Right forelimb (tissue), 1 donor: Measurements from ENCODE around the gene BCAS3.

Source experiments
- DNase-seq: peaks from one replicate; pipeline ENCODE4 v3.0.0-alpha.2; 2018

BCAS3 gene

GRCh38 chr17:61307905-61308886 is 630.5 kb downstream of the BCAS3 start:
- no peak for DNase-seq

GRCh38 chr17:61309362-61310256 is 632.0 kb downstream of the BCAS3 start:
- DNase-seq, result no peak

- DNase-seq, result no peak
Observed at GRCh38 chr17:61310590-61310989, 632.9 kb downstream of the BCAS3 start.

- no peak for DNase-seq
Observed at GRCh38 chr17:61312406-61313295, 635.0 kb downstream of the BCAS3 start.

- peak; percentile 78 for DNase-seq
Observed at GRCh38 chr17:61313461-61314326, 636.0 kb downstream of the BCAS3 start.

GRCh38 chr17:61314368-61315078 is 636.9 kb downstream of the BCAS3 start:
- peak; percentile 68 for DNase-seq

GRCh38 chr17:61316633-61317032 is 639.0 kb downstream of the BCAS3 start:
- DNase-seq, result no peak

- DNase-seq, result no peak
Observed at GRCh38 chr17:61317779-61318178, 640.1 kb downstream of the BCAS3 start.

GRCh38 chr17:61318684-61319098 is 641.0 kb downstream of the BCAS3 start:
- no peak for DNase-seq

- DNase-seq, result no peak
Observed at GRCh38 chr17:61321344-61321743, 643.7 kb downstream of the BCAS3 start.

- DNase-seq, result no peak
Observed at GRCh38 chr17:61322325-61323002, 644.8 kb downstream of the BCAS3 start.

- no peak for DNase-seq
Observed at GRCh38 chr17:61323003-61323908, 645.6 kb downstream of the BCAS3 start.

- no peak for DNase-seq
Observed at GRCh38 chr17:61323909-61324868, 646.5 kb downstream of the BCAS3 start.

GRCh38 chr17:61324950-61325349 is 647.3 kb downstream of the BCAS3 start:
- DNase-seq, result no peak

- no peak for DNase-seq
Observed at GRCh38 chr17:61325382-61326073, 647.9 kb downstream of the BCAS3 start.

- DNase-seq, result no peak
Observed at GRCh38 chr17:61326330-61326729, 648.7 kb downstream of the BCAS3 start.

- no peak for DNase-seq
Observed at GRCh38 chr17:61328351-61328750, 650.7 kb downstream of the BCAS3 start.
